HL-60 (cell line): ENCODE data around the gene MRPS34.

ENCODE experiments used
- POLR2AphosphoS5 ChIP-seq: IDR thresholded peaks from 2 replicates; pipeline ENCODE4 v1.6.1; 2012; ENCODE audit warnings: low read depth
- TF ChIP-seq, protein P1 (sequence below): IDR thresholded peaks from one replicate; pipeline ENCODE4 v1.5.1; 2011; ENCODE audit warnings: low read length, control low read depth, inconsistent platforms; ENCODE audit not compliant: insufficient read depth
- TF ChIP-seq, protein P2 (sequence below): IDR thresholded peaks from 2 replicates; pipeline ENCODE4 v1.6.1; 2012; ENCODE audit warnings: low read depth; ENCODE audit not compliant: insufficient replicate concordance

DNA sequence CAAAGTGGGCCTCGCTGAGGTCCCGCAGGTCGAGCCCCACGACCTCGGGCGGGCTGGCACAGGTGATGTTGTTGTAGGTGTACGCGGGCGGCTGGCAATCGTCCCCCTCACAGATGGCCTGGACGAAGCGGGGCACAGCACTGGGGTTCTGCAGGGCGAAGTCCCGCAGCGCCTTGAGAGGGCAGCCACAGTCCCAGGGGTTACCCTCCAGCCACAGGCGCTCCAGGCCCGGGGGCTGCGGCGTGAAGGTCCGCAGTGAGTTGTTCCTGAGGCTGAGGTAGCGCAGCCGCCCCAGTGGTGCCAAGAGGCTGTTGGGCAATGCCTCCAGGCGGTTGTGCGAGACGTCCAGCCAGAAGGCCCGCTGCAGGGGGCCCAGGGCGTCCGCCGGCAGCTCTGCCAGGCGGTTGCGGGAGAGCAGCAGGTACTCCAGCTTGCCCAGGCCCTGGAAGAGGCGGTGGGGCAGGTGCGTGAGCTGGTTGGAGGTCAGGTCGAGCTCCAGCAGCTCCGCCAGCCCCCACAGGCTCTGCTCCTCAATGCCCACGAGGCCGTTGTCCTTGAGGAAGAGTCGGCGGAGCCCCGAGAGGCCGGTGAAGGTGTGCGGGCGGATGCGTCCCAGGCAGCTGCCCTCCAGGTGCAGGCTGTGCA is 17.8 kb upstream of the MRPS34 start:
- TF ChIP-seq, protein P1, sequence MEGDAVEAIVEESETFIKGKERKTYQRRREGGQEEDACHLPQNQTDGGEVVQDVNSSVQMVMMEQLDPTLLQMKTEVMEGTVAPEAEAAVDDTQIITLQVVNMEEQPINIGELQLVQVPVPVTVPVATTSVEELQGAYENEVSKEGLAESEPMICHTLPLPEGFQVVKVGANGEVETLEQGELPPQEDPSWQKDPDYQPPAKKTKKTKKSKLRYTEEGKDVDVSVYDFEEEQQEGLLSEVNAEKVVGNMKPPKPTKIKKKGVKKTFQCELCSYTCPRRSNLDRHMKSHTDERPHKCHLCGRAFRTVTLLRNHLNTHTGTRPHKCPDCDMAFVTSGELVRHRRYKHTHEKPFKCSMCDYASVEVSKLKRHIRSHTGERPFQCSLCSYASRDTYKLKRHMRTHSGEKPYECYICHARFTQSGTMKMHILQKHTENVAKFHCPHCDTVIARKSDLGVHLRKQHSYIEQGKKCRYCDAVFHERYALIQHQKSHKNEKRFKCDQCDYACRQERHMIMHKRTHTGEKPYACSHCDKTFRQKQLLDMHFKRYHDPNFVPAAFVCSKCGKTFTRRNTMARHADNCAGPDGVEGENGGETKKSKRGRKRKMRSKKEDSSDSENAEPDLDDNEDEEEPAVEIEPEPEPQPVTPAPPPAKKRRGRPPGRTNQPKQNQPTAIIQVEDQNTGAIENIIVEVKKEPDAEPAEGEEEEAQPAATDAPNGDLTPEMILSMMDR, result no peak
- TF ChIP-seq POLR2AphosphoS5, result no peak
- TF ChIP-seq, protein P2, sequence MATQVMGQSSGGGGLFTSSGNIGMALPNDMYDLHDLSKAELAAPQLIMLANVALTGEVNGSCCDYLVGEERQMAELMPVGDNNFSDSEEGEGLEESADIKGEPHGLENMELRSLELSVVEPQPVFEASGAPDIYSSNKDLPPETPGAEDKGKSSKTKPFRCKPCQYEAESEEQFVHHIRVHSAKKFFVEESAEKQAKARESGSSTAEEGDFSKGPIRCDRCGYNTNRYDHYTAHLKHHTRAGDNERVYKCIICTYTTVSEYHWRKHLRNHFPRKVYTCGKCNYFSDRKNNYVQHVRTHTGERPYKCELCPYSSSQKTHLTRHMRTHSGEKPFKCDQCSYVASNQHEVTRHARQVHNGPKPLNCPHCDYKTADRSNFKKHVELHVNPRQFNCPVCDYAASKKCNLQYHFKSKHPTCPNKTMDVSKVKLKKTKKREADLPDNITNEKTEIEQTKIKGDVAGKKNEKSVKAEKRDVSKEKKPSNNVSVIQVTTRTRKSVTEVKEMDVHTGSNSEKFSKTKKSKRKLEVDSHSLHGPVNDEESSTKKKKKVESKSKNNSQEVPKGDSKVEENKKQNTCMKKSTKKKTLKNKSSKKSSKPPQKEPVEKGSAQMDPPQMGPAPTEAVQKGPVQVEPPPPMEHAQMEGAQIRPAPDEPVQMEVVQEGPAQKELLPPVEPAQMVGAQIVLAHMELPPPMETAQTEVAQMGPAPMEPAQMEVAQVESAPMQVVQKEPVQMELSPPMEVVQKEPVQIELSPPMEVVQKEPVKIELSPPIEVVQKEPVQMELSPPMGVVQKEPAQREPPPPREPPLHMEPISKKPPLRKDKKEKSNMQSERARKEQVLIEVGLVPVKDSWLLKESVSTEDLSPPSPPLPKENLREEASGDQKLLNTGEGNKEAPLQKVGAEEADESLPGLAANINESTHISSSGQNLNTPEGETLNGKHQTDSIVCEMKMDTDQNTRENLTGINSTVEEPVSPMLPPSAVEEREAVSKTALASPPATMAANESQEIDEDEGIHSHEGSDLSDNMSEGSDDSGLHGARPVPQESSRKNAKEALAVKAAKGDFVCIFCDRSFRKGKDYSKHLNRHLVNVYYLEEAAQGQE, result no peak
